Left renal cortex interstitium (tissue), 4 donors: ENCODE measurements around the gene DDX24. TPM values are rescaled to one million over a fixed set of nuclear protein-coding genes. Genes with fewer than 3 reads are reported as not detected.

ENCODE experiments used
- DNase-seq, 4 donors: peaks; one replicate each; pipeline ENCODE4 v3.0.0-alpha.2; 2013; ENCODE audit warnings: low read depth in 4 of 4, low spot score in 2 of 4, missing footprints in 1 of 4
- polyA plus RNA-seq, 4 donors: library from polyadenylated mRNA; unstranded; fragments of 120-200 nt; gene quantifications; one replicate each; pipeline ENCODE4 v1.2.1, GENCODE V29; 2013; ENCODE audit not compliant: insufficient read length in 4 of 4

DDX24 gene
- polyA plus RNA-seq, 4 donors: 155 to 187 (median 166) TPM

DNA sequence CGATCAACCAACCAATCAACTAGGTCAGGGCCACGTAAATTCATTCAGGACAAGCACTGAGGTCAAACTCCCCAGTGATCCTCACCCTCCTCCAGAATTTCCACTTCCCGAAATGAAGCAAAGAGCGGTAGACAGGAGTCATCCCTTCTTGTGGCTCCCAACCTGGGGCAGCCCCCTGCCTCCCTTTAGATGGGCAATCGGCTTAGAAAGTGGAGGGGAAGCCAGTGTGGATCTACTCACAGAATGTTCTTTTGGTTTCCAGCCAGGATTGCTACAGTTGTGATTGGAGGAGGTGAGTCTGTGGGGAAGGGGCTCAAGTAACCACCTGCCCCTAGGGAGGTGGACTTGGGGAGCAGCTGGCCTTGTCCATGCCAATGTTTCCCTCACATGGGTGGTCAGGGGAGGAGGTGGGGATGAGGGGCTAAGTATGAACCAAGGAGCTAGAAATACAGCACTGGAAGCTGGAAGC, 33.6 kb upstream of the DDX24 start:
- DNase-seq: no peak

DNA sequence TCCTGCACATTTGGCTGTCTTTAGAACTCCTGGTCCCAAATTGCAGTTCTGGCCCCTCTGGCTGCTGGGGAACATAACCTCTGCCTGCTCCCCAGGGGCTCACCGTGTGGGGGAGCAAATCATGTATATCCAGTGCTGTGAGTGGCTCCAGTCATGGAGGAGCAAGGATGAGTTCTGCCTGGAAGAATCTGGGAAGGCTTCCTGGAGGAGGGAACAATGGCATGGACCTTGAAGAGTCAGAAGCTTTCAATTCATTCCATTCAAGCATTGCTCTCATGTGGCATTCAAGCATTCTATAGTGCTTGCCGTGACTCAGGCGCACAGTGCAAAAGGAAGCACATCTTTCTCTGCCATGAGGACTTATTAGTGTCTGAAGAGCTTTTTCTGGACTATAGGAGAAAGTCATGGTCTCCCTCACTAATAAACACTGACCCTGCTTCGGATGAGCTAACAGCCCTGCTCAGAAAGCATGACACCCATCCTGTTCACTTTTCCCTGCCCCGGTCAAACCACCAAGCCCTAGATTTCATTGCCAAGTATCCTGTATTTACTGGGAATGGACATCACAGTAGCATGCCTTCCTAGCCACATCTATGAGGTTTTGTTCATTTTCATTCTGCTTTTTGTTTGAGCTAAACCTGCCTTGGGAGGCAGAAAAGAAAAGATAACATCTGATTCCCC, 33.0 kb upstream of the DDX24 start:
- no peak for DNase-seq

- DNase-seq: no peak
Measured at GRCh38 chr14:94113490-94113889, 32.5 kb upstream of the DDX24 start.

- DNase-seq: no peak
Measured at GRCh38 chr14:94113073-94113472, 32.1 kb upstream of the DDX24 start.

- no peak for DNase-seq
Measured at GRCh38 chr14:94112513-94113063, 31.6 kb upstream of the DDX24 start.

DNA sequence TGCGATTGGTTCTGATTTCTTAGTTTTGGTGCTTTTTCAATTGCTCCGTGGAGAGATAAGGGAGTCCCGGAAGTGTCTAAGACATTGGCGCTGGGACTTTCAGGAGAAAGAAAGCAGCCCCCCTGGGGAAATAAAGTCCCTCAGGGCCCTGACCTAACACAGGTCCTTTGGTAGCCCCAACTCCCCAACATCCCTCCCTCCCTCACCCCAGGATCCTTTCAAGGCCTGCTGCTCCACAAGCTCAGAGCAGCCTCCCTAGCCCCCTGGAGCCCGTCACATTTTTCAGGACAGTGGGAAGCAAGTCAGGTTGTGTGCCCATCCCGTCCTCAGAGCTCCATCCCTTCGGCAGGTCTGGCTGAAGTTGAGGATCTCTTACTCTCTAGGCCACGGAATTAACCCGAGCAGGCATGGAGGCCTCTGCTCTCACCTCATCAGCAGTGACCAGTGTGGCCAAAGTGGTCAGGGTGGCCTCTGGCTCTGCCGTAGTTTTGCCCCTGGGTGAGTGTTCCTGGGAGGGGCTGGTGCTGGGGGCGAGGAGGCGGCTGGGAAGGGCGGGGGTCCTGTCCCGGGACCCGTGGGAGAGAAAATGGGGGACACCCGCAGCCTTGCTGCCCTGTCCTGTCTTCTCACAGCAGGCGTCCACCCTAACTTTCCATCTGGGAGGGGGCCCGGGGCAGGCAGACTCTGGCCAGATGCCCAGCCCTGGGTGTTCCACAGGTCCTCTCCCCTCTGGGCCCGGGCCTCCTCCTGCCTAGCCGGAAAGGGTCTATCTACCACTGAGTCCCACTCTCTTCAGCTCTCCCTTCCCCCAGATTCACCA, 30.5 kb upstream of the DDX24 start:
- no peak for DNase-seq

GRCh38 chr14:94110552-94111181, 29.7 kb upstream of the DDX24 start, which contains the start of gene IFI27:
TSS of gene IFI27 (plus strand) at chr14:94110736.
- no peak for DNase-seq

- DNase-seq: no peak
Measured at GRCh38 chr14:94109915-94110250, 28.9 kb upstream of the DDX24 start.

- no peak for DNase-seq
Measured at GRCh38 chr14:94104731-94105130, 23.7 kb upstream of the DDX24 start.

DNA sequence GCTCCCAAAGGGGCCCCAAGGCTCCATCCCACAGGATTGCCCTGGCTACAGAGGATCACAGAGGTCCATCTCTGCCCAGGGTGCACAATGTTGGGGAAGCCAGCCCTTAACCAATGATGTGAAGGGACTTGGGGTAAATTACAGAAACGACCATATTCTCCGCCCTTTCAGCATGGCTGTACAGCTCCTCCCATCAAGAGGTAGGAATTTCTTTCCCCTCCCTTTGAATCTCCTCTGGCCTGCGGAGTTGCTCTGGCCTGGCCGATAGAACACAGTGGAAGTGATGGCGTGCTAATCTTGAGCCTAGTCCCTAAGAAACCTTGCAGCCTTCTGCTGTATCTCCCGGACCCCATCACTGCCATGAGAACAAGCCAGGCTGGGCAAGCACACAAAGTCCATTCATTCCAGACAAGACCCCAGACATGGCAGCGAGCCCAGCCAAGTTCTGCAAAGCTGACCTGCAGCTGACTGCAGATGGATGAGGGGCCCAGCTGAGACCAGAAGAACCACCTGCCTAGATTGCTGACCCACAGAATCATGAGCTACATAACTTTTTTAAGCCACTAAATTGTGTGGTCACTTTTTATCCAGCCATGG, 22.6 kb upstream of the DDX24 start:
- no peak for DNase-seq

- no peak for DNase-seq
Measured at GRCh38 chr14:94102768-94103482, 21.9 kb upstream of the DDX24 start.

DNA sequence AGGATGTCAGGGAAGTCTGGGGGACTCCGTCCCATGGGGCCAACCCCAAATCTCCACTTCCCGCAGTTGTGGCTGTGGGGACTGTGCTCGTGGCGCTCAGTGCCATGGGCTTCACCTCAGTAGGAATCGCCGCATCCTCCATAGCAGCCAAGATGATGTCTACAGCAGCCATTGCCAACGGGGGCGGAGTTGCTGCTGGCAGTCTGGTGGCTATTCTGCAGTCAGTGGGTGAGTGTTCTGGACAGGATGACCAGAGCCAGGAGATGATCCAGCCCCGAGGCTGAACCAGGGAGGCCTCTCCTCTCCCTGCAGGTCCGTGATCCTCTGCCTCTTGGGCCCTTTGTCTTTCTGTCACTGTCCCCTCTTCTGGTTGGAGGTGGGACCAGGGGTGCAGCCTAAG, 20.7 kb upstream of the DDX24 start:
- no peak for DNase-seq

- DNase-seq: no peak
Measured at GRCh38 chr14:94100847-94101246, 19.8 kb upstream of the DDX24 start.

GRCh38 chr14:94099006-94099405, 18.0 kb upstream of the DDX24 start:
- no peak for DNase-seq

DNA sequence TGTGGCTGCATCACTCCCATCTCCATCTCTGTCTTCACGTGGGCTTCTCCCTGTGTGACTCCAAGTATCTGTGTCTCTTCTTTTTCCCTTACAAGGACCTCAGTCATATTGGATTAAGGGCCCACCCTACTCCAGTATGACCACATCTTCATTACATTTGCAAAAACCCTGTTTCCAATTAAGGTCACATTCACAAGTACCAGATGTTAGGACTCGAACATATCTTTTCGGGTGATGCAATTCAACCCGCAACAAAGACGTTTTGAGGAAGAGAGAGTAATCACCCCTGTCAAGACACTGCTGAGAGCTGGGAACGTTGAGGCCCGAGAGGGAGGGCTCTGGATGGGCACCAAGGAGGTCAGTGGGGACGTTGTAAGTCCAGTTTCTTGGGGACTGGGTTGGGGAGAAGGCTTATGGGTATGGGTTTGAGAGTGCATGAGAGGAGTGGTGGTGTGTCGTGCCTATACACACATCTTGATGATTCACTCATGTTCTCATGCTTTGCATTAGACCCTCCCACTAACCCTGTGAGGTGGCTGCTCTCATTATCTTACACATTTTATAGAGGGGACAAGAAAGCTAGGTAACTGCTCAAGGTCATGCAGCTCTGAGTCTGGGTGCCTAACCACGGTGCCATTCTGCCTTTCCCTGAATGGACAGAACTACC, 17.5 kb upstream of the DDX24 start:
- DNase-seq: no peak

- DNase-seq: no peak
Measured at GRCh38 chr14:94097091-94097490, 16.1 kb upstream of the DDX24 start.

DNA sequence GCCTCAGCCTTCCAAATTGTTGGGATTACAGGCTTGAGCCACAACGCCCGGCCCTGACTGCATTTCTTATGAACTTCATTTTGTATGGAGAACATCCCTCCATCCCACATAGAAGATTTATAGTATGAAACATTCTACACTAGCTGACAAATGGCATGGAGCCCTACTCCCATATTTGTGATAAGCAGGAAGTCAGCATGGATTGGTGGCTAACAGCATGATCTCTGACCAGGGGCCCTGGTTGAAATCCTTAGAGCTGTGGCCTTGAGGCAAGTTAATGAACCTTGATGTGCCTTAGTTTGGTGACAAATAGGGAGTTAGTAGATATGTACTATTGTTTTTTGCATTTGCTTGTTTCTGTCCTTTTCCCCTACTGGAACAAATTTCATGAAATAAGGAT, 12.4 kb upstream of the DDX24 start:
- DNase-seq: no peak

DNA sequence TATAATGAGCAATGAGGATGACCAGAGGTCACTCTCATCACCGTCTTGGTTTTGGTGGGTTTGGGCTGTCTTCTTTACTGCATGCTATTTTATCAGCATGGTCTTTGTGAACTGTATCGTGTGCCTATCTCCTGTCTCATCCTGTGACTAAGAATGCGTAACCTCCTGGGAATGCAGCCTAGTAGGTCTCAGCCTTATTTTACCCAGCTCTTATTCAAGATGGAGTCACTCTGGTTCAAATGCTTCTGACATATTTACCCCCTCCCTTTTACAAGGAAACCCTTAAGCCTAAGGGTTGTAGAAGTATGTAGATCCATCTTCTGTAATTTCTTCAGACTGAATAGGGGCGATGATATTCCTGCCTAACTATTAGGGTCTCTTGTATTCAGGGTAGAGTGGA, 8.5 kb upstream of the DDX24 start:
- no peak for DNase-seq

DNA sequence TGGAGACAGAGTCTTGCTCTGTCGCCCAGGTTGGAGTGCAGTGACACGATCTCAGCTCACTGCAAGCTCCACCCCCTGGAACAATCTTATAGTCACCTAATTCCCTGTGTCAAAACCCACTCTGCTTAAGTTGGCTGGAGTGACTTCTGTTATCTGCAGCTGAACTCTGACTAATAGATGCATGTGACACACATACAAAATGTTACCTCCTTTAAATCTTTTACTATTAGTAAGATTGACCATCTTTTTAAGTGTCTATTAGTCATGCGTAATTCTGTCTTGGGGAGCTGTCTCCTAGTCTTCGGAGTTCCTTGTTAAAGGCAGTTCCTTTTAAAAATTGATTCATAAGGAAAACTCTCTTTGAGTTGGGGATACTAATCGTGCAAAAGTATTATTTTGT, 7.5 kb upstream of the DDX24 start:
- DNase-seq: no peak

DNA sequence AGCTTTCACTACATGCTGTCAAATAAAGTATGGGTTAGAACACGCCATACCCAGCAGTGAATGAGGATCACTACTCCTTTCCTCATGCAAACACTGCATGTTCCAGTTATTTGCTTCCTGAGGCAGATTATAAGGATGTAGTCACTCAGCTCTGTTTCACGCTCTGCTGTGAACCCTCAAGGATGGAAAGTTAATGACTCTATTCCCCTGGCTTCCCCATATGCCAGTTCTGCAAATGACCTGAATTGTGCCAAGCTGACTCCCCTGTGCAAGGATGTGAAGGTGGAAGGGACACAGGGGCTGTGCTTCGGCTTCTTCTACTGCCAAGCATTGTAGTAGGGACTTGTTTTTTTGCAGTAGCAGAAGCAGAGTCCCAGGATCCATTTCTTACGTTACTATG, 6.9 kb upstream of the DDX24 start:
- DNase-seq: no peak
